ENCODE data around the gene TMEM95. TPM values are rescaled to one million over a fixed set of nuclear protein-coding genes. Genes with fewer than 3 reads are reported as not detected.
A peak's percentile ranks its signal among the peaks of the same experiment; 100 is the strongest.

The TMEM95 gene
- total RNA-seq, 2 experiments from 2014 or later: 0.23 TPM; not detected in 1

DNA sequence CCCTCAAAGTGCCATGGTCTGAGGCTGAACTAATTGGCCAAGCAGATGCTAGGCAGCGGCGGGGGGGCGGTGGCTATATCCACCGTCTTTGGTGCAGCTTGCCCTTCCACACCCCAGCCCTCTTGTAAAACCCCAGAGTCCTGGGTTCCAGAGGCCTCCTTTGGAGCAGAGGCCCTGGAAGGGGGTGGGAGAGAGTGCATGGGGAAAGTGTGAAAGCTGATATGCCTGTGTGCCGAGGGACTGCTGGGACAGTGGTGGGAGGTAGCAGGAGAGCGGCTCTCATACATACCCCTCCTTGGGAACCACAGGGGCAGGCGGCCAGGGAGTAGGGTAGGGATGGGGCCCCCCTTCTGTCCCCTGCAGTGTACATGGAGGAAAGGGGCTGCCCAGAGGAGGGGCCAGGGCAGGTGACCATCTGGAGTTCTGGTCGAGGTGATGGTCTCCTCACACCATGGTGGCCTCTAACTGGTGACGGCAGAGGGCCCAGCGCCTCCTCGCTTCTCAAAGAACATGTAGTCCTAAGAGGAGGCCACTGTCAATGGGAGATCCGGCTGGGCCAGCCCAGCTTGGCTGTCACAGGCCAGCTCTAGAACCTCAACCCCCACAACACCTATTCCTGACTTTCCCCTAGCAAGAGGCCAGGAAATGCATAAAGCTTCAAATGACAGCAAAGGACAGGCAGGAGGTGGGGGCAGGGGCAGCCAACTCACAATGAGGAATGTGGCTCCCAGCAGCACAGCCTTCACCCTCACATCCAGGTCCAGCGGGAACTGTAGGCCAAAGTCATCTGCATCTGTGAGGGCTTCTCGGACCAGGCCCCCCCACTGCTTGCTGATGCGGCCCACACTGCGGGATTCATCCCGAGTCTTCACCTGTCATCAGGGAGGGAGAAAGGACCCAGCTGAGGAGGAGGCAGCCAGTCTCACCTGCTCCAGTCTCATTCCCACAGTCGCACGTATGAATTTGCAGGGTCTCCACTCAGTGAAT is 35.3 kb downstream of the TMEM95 start:
- peaks cover 33% of the 10 kb centered on the region for H3K4me1 Mint-ChIP-seq
- ChIA-PET POLR2A (no interaction called here), CTCF (interaction anchor here (1.1 kb wide), 1 partner anchor 11 kb away, joined by 3 read pairs; no protein-coding TSS in a partner anchor)
- H3K27ac Mint-ChIP-seq: no peak overlapping the region
- peaks cover 39% of the 10 kb centered on the region for H3K36me3 Mint-ChIP-seq (ENCODE audit: low read depth)
- no peak for DNase-seq
- H3K4me3 Mint-ChIP-seq: no peak overlapping the region
- no peaks in the 10 kb centered on the region for H3K27me3 Mint-ChIP-seq
- no peaks in the 10 kb centered on the region for H3K9me3 Mint-ChIP-seq

GRCh38 chr17:7391307-7391706 is 36.4 kb downstream of the TMEM95 start:
- CTCF ChIA-PET: no interaction called here
- Mint-ChIP-seq H3K36me3 (ENCODE audit: low read depth) (peaks cover 39% of the 10 kb centered on the region), H3K27me3 (no peaks in the 10 kb centered on the region), H3K4me1 (peaks cover 34% of the 10 kb centered on the region), H3K27ac (peak overlapping the region; percentile 26), H3K4me3 (peak overlapping the region; percentile 74), H3K9me3 (no peaks in the 10 kb centered on the region)
- no peak for DNase-seq
- POLR2A ChIA-PET: no interaction called here

DNA sequence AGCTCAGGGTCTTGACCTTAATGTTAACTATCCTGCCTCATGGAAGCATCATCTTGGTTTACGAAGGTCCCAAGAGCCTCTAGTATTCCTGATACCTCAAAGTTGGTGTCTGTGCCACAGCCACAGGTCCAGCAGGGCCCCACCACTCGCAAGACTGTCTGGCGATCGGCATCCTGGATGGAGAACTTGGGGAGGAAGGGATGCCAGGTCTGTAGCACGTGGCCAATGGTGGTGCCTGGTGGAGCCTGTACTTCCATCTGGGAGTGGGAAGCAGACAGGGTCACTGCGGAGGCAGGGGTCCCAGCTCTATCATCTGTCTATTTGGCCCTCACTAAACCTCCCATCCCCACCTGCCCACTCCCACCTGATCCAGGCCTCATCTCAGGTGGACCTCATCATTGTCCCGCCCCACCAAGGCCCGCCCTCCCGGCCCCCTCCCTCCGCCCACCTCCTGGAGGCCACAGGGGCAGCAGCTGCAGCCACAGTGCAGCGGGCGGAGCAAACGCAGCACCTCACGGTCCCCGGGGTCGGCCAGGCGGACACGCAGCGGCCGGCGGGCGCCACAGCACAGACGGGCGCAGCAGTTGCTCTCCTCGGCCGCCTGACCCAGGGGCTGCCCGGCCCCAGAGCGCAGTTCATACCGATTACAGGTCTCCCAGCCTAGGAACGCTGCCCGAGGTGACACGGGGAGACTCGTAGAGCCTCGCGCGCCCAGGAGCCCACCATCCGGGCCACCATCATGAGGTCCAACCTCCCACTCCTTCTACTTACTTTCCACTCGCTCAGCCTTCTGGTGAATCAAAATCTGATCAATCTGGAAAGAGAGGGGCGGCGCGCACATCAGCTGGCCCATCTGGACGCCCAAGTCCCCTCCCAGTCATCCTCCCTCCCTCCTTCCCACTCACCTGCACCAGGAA is 38.0 kb downstream of the TMEM95 start:
- ChIA-PET POLR2A (no interaction called here), CTCF (interaction anchor here (0.6 to 1.1 kb wide), 2 partner anchors 44 to 823 kb away, joined by 3 to 4 read pairs; no protein-coding TSS in a partner anchor)
- Mint-ChIP-seq H3K27me3 (no peaks in the 10 kb centered on the region), H3K4me1 (peaks cover 34% of the 10 kb centered on the region), H3K27ac (peak overlapping the region; percentile 36), H3K9me3 (no peaks in the 10 kb centered on the region), H3K4me3 (peak overlapping the region; percentile 97), H3K36me3 (ENCODE audit: low read depth) (peaks cover 39% of the 10 kb centered on the region)
- no peak for DNase-seq

- peaks cover 38% of the 10 kb centered on the region for H3K36me3 Mint-ChIP-seq (ENCODE audit: low read depth)
- peak overlapping the region; percentile 89 for H3K27ac Mint-ChIP-seq
- POLR2A ChIA-PET: no interaction called here
- CTCF ChIA-PET: interaction anchor here (0.6 to 1.1 kb wide), 3 partner anchors 25 to 822 kb away, joined by 3 to 4 read pairs (median 3); no protein-coding TSS in a partner anchor
- H3K27me3 Mint-ChIP-seq: no peaks in the 10 kb centered on the region
- H3K4me1 Mint-ChIP-seq: peaks cover 34% of the 10 kb centered on the region
- H3K9me3 Mint-ChIP-seq: no peaks in the 10 kb centered on the region
- H3K4me3 Mint-ChIP-seq: peak overlapping the region; percentile 97
- DNase-seq: peak; percentile 69
Observed at GRCh38 chr17:7393613-7394451, 38.9 kb downstream of the TMEM95 start.

- no peaks in the 10 kb centered on the region for H3K27me3 Mint-ChIP-seq
- peak; percentile 80 for DNase-seq
- POLR2A ChIA-PET: no interaction called here
- H3K27ac Mint-ChIP-seq: peak within 1 kb of the TSS; percentile 89
- CTCF ChIA-PET: interaction anchor here (0.6 to 1.7 kb wide), 6 partner anchors 13 to 117 kb away, joined by 3 to 4 read pairs (median 3); no protein-coding TSS in a partner anchor
- H3K36me3 Mint-ChIP-seq (ENCODE audit: low read depth): peaks cover 31% of the 10 kb centered on the region
- peak within 1 kb of the TSS; percentile 97 for H3K4me3 Mint-ChIP-seq
- H3K4me1 Mint-ChIP-seq: peaks cover 34% of the 10 kb centered on the region
- no peaks in the 10 kb centered on the region for H3K9me3 Mint-ChIP-seq
Observed at GRCh38 chr17:7394452-7395191, 39.7 kb downstream of the TMEM95 start, which contains the start of gene PLSCR3. TSS of gene PLSCR3 (minus strand) at chr17:7394525. CDS start at chr17:7394110, 415 bp downstream.

GRCh38 chr17:7396147-7396546 is 41.2 kb downstream of the TMEM95 start:
- H3K27ac Mint-ChIP-seq: no peak overlapping the region
- ChIA-PET POLR2A (no interaction called here), CTCF (interaction anchor here (1.4 to 1.7 kb wide), 2 partner anchors 41 to 48 kb away, joined by 4 to 5 read pairs; no protein-coding TSS in a partner anchor)
- peaks cover 22% of the 10 kb centered on the region for H3K36me3 Mint-ChIP-seq (ENCODE audit: low read depth)
- H3K27me3 Mint-ChIP-seq: no peaks in the 10 kb centered on the region
- H3K4me3 Mint-ChIP-seq: peak overlapping the region; percentile 11
- H3K4me1 Mint-ChIP-seq: peaks cover 32% of the 10 kb centered on the region
- H3K9me3 Mint-ChIP-seq: no peaks in the 10 kb centered on the region
- no peak for DNase-seq

DNA sequence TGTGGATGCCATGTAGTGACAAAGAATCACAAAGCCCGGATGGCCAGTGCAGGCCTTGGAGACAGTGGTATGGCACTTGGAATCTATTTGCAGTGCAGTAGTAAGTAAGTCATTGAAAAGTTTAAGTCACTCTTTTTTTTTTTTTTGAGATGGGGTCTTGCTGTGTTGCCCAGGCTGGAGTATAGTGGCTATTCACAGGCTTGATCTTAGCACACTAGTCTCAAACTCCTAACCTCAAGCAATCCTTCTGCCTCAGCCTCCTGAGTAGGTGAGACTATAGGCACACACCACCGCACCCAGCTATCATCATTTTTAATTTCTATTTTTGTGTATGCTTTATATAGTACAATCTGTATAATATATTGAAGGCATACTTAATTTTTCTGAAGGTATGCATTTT is 43.7 kb downstream of the TMEM95 start:
- CTCF ChIA-PET: interaction anchor here (0.6 to 2.0 kb wide), 7 partner anchors 10 to 162 kb away, joined by 3 to 6 read pairs (median 3); partner anchors contain the start of genes ACAP1 and SENP3
- DNase-seq: no peak
- Mint-ChIP-seq H3K4me3 (no peak overlapping the region), H3K9me3 (no peaks in the 10 kb centered on the region), H3K36me3 (ENCODE audit: low read depth) (peaks cover 7% of the 10 kb centered on the region), H3K27me3 (no peaks in the 10 kb centered on the region), H3K4me1 (peaks cover 23% of the 10 kb centered on the region), H3K27ac (no peak overlapping the region)
- POLR2A ChIA-PET: no interaction called here

GRCh38 chr17:7403043-7403726 is 48.2 kb downstream of the TMEM95 start:
- peaks cover 26% of the 10 kb centered on the region for H3K4me1 Mint-ChIP-seq
- CTCF ChIA-PET: interaction anchor here (0.6 to 2.9 kb wide), 10 partner anchors 26 to 285 kb away, joined by 3 to 10 read pairs (median 6); partner anchors contain the start of genes TMEM102, TP53 and WRAP53
- H3K27ac Mint-ChIP-seq: peak overlapping the region; percentile 95
- peaks cover 12% of the 10 kb centered on the region for H3K27me3 Mint-ChIP-seq
- peaks cover 5% of the 10 kb centered on the region for H3K36me3 Mint-ChIP-seq (ENCODE audit: low read depth)
- peak overlapping the region; percentile 95 for H3K4me3 Mint-ChIP-seq
- POLR2A ChIA-PET: interaction anchor here (0.6 kb wide), 1 partner anchor 51 kb away, joined by 3 read pairs; no protein-coding TSS in a partner anchor
- H3K9me3 Mint-ChIP-seq: no peaks in the 10 kb centered on the region
- peak; percentile 31 for DNase-seq

GRCh38 chr17:7403727-7403976 is 48.7 kb downstream of the TMEM95 start:
- POLR2A ChIA-PET: no interaction called here
- Mint-ChIP-seq H3K4me3 (peak overlapping the region; percentile 95), H3K36me3 (ENCODE audit: low read depth) (peaks cover 5% of the 10 kb centered on the region)

GRCh38 chr17:7403977-7404736 is 49.2 kb downstream of the TMEM95 start, which contains the start of gene TMEM256:
TSS of gene TMEM256 (minus strand) at chr17:7404097. CDS start at chr17:7404084, 13 bp downstream.
- Mint-ChIP-seq H3K4me1 (peaks cover 28% of the 10 kb centered on the region), H3K9me3 (no peaks in the 10 kb centered on the region), H3K4me3 (peak within 1 kb of the TSS; percentile 95), H3K27ac (peak within 1 kb of the TSS; percentile 95), H3K36me3 (ENCODE audit: low read depth) (peaks cover 5% of the 10 kb centered on the region), H3K27me3 (peaks cover 12% of the 10 kb centered on the region)
- DNase-seq: peak; percentile 98
- ChIA-PET CTCF (interaction anchor here (0.6 to 2.7 kb wide), 9 partner anchors 19 to 284 kb away, joined by 3 to 10 read pairs (median 4); partner anchors contain the start of genes TMEM102, TP53 and WRAP53), POLR2A (interaction anchor here (0.6 to 0.8 kb wide), 2 partner anchors 42 to 245 kb away, joined by 3 to 4 read pairs; no protein-coding TSS in a partner anchor)

More at GRCh38 chr17:7403727-7403976, 48.7 kb downstream of the TMEM95 start:
- peaks cover 26% of the 10 kb centered on the region for H3K4me1 Mint-ChIP-seq
- CTCF ChIA-PET: interaction anchor here (0.6 to 2.7 kb wide), 10 partner anchors 18 to 284 kb away, joined by 3 to 10 read pairs (median 4); partner anchors contain the start of genes TMEM102, TP53 and WRAP53
- no peak for DNase-seq
- peak overlapping the region; percentile 95 for H3K27ac Mint-ChIP-seq
- peaks cover 12% of the 10 kb centered on the region for H3K27me3 Mint-ChIP-seq
- H3K9me3 Mint-ChIP-seq: no peaks in the 10 kb centered on the region

All from activated CD4-positive, alpha-beta T cell treated with anti-CD3 and anti-CD28 coated beads, Interleukin-2, amount 10 ng/mL, durations not matched to agents 7 days and 5 days (primary cell).